Upper lobe of left lung (tissue), 6 donors: ENCODE results near the gene MYBBP1A. TPM values are rescaled to one million over a fixed set of nuclear protein-coding genes. Genes with fewer than 3 reads are reported as not detected.
A peak's percentile ranks its signal among the peaks of the same experiment; 100 is the strongest.

ENCODE experiments used
- ATAC-seq, 2 donors: fragments of 200-7000 bp; cut with Tn5 transposase; one replicate each; pipeline ENCODE4 v1.9.1; 2022; ENCODE audit warnings: mild to moderate bottlenecking in 2 of 2, moderate library complexity in 2 of 2; ENCODE audit not compliant: low FRiP score in 2 of 2
- DNase-seq, 2 donors: peaks; one replicate each; pipeline ENCODE4 v3.0.0-alpha.2; 2019 to 2020
- H3K27ac ChIP-seq, 4 donors: fragments of 200-600 bp; sonication (generic); one replicate each; pipeline ENCODE4 v1.5.1; 2016 to 2019
- H3K27me3 ChIP-seq, 4 donors: fragments of 200-600 bp; sonication (generic); one replicate each; pipeline ENCODE4 v1.5.1; 2017 to 2019
- H3K36me3 ChIP-seq, 4 donors: fragments of 200-600 bp; sonication (generic); one replicate each; pipeline ENCODE4 v1.5.1; 2016 to 2019
- H3K4me1 ChIP-seq, 4 donors: fragments of 200-600 bp; sonication (generic); one replicate each; pipeline ENCODE4 v1.5.1; 2018 to 2019
- H3K4me3 ChIP-seq, 4 donors: fragments of 200-600 bp; sonication (generic); one replicate each; pipeline ENCODE4 v1.5.1; 2017 to 2019; ENCODE audit warnings: mild to moderate bottlenecking in 2 of 4, moderate library complexity in 1 of 4
- H3K9me3 ChIP-seq, 4 donors: fragments of 200-600 bp; sonication (generic); one replicate each; pipeline ENCODE4 v1.5.1; 2018 to 2019
- EP300 ChIP-seq, 4 donors: sonication (generic); formaldehyde crosslinking; IDR thresholded peaks; one replicate each; pipeline ENCODE4 v1.5.1; 2017; ENCODE audit warnings: antibody characterized with exemption in 4 of 4, control low read depth in 2 of 4
- POLR2A ChIP-seq, 4 donors: fragments of 450-650 bp; IDR thresholded peaks; one replicate each; pipeline ENCODE4 v1.5.1; 2016 to 2017; ENCODE audit warnings: antibody characterized with exemption in 4 of 4, mild to moderate bottlenecking in 2 of 4
- POLR2AphosphoS5 ChIP-seq, 2 donors: sonication (generic); formaldehyde crosslinking; IDR thresholded peaks; one replicate each; pipeline ENCODE4 v1.5.1; 2017; ENCODE audit warnings: antibody characterized with exemption in 2 of 2
- WGBS, 2 donors: methylation state at CpG; one replicate each; pipeline ENCODE4 v1.1.5; 2017 to 2018; 5-methylcytosine and 5-hydroxymethylcytosine counted together
- total RNA-seq, 6 donors: library from RNA; depleted of rRNA in 4 of 6; stranded (reverse); fragments of >200 nt in 4 of 6; gene quantifications; one replicate each; pipeline versions ENCODE4 v1.1.0 to v1.2.1, GENCODE V29; 2016 to 2021
- TF ChIP-seq, protein P1 (sequence below), 6 experiments: fragments of 450-650 bp in 4 of 6; fragments of 200-600 bp in 2 of 6; sonication (generic) in 2 of 6; IDR thresholded peaks; one replicate each; pipeline ENCODE4 v1.5.1; 2016 to 2019; ENCODE audit warnings: antibody characterized with exemption in 6 of 6
- donor health status: DM: no; HTN: no; CAD: no; lungs with moderate emphysema.
- donor health status: DM: no; HTN: yes; CAD: no; lungs with severe emphysema.

The MYBBP1A gene
- total RNA-seq, 6 donors from 2014 or later = 45.2 to 151 (median 57.3) TPM

DNA sequence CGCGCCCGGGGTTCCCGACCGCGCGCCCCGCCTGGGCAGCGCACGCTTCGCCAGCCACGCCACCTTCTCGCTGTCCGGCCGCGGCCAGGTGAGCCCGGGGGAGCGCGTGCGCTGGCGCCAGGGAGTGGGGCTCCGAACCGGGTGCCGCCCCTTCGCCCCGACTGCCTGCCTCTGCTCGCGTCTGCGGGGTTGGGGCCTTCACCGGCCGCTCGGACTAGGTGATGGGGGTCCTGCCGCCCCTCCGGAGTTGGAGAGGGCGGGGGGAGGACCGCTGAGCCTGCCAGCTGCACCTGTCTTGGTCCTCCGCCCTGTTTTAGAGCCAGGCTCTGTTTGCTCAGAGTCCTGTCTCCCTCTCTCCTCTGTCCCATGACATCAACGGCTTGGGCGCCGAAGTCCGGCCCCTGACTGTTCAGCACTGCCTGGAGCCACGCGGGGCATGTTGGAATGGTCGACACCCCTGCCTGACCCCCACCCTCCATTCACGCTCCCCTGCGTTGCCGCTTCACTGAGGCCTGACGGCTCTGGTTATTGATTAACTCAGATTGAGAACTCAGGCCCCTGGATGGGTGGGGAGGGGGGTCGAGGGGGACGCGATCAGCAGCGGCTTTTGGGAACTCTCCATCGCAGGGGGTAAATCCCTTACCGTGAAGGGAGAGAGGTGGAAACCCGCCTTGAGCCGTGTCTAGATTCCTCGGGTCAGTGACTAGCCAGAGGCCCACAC, 29.9 kb upstream of the MYBBP1A start:
- Histone ChIP-seq H3K36me3 (no peaks in the 10 kb centered on the region), H3K4me3 (peak overlapping the region in 3 of 4 donors; percentile 48 to 64 (median 56)), H3K27me3 (peaks cover 0 to 17% (median 5%) of the 10 kb centered on the region in 4 donors), H3K27ac (peak overlapping the region in 3 of 4 donors; percentile 29 to 56 (median 43)), H3K4me1 (peaks cover 13 to 20% (median 15%) of the 10 kb centered on the region in 4 donors), H3K9me3 (no peaks in the 10 kb centered on the region)
- WGBS, 2 donors = 37 to 58% methylated on average over 19 to 30 of the region's 57 CpGs
- ATAC-seq (no peak), DNase-seq (peak in 1 of 2 donors; percentile 86)
- TF ChIP-seq EP300 (IDR thresholded peaks at IDR 0.05) (no peak), POLR2A (IDR thresholded peaks at IDR 0.05) (no peak), POLR2AphosphoS5 (IDR thresholded peaks at IDR 0.05) (no peak)
- TF ChIP-seq, protein P1, sequence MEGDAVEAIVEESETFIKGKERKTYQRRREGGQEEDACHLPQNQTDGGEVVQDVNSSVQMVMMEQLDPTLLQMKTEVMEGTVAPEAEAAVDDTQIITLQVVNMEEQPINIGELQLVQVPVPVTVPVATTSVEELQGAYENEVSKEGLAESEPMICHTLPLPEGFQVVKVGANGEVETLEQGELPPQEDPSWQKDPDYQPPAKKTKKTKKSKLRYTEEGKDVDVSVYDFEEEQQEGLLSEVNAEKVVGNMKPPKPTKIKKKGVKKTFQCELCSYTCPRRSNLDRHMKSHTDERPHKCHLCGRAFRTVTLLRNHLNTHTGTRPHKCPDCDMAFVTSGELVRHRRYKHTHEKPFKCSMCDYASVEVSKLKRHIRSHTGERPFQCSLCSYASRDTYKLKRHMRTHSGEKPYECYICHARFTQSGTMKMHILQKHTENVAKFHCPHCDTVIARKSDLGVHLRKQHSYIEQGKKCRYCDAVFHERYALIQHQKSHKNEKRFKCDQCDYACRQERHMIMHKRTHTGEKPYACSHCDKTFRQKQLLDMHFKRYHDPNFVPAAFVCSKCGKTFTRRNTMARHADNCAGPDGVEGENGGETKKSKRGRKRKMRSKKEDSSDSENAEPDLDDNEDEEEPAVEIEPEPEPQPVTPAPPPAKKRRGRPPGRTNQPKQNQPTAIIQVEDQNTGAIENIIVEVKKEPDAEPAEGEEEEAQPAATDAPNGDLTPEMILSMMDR (IDR thresholded peaks at IDR 0.05) = no peak

DNA sequence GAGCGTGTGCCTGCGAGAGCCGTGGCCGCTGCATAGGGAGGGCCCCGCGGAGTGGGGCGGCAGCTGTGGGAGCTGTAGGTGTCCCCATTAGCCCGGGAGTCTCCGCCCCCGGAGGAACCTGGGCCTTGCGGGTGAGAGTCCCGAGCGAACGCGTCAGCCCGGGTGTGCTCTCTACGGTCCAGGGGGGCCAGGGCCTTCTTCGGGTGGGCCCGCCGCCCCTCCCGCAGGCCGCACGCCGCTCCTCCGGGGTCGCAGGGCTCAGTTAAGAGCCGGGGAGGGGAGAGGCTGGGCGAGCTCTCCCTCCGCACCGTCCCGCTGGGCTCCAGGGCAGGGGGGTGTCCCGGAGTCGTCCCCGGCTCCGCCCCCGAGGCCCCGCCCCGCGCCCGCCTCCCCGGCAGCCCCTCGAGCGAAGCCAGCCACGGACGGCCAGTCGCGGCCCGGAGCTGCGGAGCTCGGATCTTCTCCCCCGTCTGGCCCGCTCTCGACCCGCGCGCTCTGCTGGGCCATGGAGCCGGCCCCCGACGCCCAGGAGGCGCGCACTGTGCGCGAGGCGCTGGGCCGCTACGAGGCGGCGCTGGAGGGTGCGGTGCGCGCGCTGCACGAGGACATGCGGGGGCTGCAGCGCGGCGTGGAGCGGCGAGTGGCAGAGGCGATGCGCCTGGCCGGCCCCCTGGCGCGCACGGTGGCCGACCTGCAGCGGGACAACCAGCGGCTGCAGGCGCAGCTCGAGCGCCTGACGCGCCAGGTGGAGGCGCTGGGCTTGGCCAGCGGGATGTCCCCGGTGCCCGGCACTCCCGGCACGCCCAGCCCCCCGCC, 29.1 kb upstream of the MYBBP1A start, which contains the start of gene SMTNL2:
Gene SMTNL2 (plus strand): TSS at position 429 of the 816 bp plus-strand sequence. CDS start 77 bp downstream, at position 506.
- peaks cover 0 to 17% (median 5%) of the 10 kb centered on the region in 4 donors for H3K27me3 ChIP-seq
- peaks cover 13 to 20% (median 15%) of the 10 kb centered on the region in 4 donors for H3K4me1 ChIP-seq
- H3K27ac ChIP-seq = peak within 1 kb of the TSS; percentile 39 to 73 (median 48)
- peak in 1 of 2 donors; percentile 94 for DNase-seq
- ATAC-seq = peak in 1 of 2 donors; percentile 63
- H3K36me3 ChIP-seq = no peaks in the 10 kb centered on the region
- H3K4me3 ChIP-seq = peak within 1 kb of the TSS; percentile 14 to 64 (median 52)
- TF ChIP-seq POLR2AphosphoS5 (IDR thresholded peaks at IDR 0.05) = peak in 1 of 2 donors; percentile 58
- TF ChIP-seq EP300 (IDR thresholded peaks at IDR 0.05) = no peak
- TF ChIP-seq, protein P1 (IDR thresholded peaks at IDR 0.05) = no peak
- TF ChIP-seq POLR2A (IDR thresholded peaks at IDR 0.05) = peak in 2 of 4 donors; percentile 6 to 24
- WGBS, 2 donors = 0% methylated on average over 12 of the region's 100 CpGs; no CpG with 5 or more reads in 1 of the 2 donors
- no peaks in the 10 kb centered on the region for H3K9me3 ChIP-seq

DNA sequence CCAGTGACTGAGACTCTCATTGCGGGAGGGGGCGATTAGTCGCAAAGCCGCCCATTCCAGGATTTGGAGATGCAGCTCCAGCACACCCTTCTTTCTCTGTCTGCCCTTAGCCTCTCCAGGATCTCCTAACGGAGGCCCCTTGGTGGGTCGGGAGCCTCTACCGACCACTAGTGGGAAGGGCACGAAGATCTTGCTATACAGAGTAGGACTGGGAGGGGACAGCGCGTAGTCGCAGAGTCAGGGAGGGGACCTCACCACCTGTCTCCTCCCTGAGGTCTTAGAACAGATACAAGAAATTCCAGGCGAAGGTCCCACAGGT, 28.6 kb upstream of the MYBBP1A start:
- ATAC-seq (peak in 1 of 2 donors; percentile 49), DNase-seq (no peak)
- peaks cover 13 to 20% (median 15%) of the 10 kb centered on the region in 4 donors for H3K4me1 ChIP-seq
- TF ChIP-seq EP300 (IDR thresholded peaks at IDR 0.05) = no peak
- TF ChIP-seq, protein P1 (IDR thresholded peaks at IDR 0.05) = peak in 1 of 6 experiments; percentile 39
- no peaks in the 10 kb centered on the region for H3K9me3 ChIP-seq
- no peaks in the 10 kb centered on the region for H3K36me3 ChIP-seq
- H3K27ac ChIP-seq = peak overlapping the region; percentile 39 to 73 (median 48)
- WGBS, 2 donors = 12 to 36% methylated on average over 10 to 12 of the region's 12 CpGs
- H3K4me3 ChIP-seq = peak overlapping the region in 3 of 4 donors; percentile 48 to 64 (median 56)
- peaks cover 0 to 17% (median 5%) of the 10 kb centered on the region in 4 donors for H3K27me3 ChIP-seq

DNA sequence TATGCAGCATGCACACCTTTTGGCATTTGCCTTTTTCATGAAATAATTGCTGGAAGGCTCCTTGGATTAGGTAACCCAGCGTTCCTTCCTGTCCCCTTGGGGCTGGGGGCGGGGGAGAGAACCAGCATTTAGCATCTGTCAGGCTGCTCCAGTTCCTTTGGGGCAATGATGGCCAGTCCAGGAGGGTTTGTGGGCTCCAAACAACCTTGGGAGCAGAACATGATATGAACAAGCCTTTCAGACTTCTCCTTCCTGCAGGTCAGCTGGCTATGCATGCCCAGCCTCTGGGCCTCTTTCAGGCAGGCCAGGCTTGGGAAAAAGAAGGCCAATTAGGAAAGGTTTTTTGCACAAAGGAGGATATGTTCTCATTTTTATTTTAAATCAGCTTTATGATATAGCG, 28.0 kb upstream of the MYBBP1A start:
- Histone ChIP-seq H3K36me3 (no peaks in the 10 kb centered on the region), H3K4me3 (no peak overlapping the region), H3K27ac (no peak overlapping the region), H3K9me3 (no peaks in the 10 kb centered on the region), H3K4me1 (peaks cover 13 to 20% (median 15%) of the 10 kb centered on the region in 4 donors), H3K27me3 (peaks cover 0 to 17% (median 5%) of the 10 kb centered on the region in 4 donors)
- TF ChIP-seq, protein P1 (IDR thresholded peaks at IDR 0.05) = no peak
- TF ChIP-seq POLR2AphosphoS5 (IDR thresholded peaks at IDR 0.05) = no peak
- TF ChIP-seq EP300 (IDR thresholded peaks at IDR 0.05) = no peak
- TF ChIP-seq POLR2A (IDR thresholded peaks at IDR 0.05) = no peak
- DNase-seq = no peak
- WGBS, 2 donors = 80 to 83% methylated on average over 2 to 3 of the region's 3 CpGs
- no peak for ATAC-seq
